Neural progenitor cell (in vitro differentiated cells): ENCODE measurements around the gene SPRED1. TPM values are rescaled to one million over a fixed set of nuclear protein-coding genes. Genes with fewer than 3 reads are reported as not detected.
A peak's percentile ranks its signal among the peaks of the same experiment; 100 is the strongest.

ENCODE experiments used
- DNase-seq: peaks from one replicate; pipeline ENCODE4 v3.0.0-alpha.2; 2016; ENCODE audit warnings: low spot score
- H2AFZ ChIP-seq: fragments of 200-600 bp; sonication (generic); replicated peaks from 2 replicates; pipeline ENCODE4 v1.6.1; 2016; ENCODE audit warnings: antibody characterized with exemption
- H3F3A ChIP-seq: fragments of 200-600 bp; sonication (generic); 2 replicates; pipeline ENCODE4 v1.6.1; 2016; ENCODE audit warnings: antibody characterized with exemption, low read depth
- H3K27ac ChIP-seq: fragments of 200-600 bp; sonication (generic); 2 replicates; pipeline ENCODE4 v1.5.1; 2016; ENCODE audit warnings: mild to moderate bottlenecking
- H3K27me3 ChIP-seq: fragments of 200-600 bp; sonication (generic); 2 replicates; pipeline ENCODE4 v1.6.1; 2016; ENCODE audit warnings: mild to moderate bottlenecking, moderate library complexity
- H3K36me3 ChIP-seq: fragments of 200-600 bp; sonication (generic); 2 replicates; pipeline ENCODE4 v1.5.1; 2016
- H3K4me1 ChIP-seq: fragments of 200-600 bp; sonication (generic); 2 replicates; pipeline ENCODE4 v1.6.1; 2016; ENCODE audit warnings: mixed run types
- H3K4me2 ChIP-seq: fragments of 200-600 bp; sonication (generic); 2 replicates; pipeline ENCODE4 v1.6.1; 2016
- H3K4me3 ChIP-seq: fragments of 200-600 bp; sonication (generic); 2 replicates; pipeline ENCODE4 v1.5.1; 2016
- H3K79me2 ChIP-seq: fragments of 200-600 bp; sonication (generic); 2 replicates; pipeline ENCODE4 v1.6.1; 2016; ENCODE audit warnings: low read depth
- H3K9ac ChIP-seq: fragments of 200-600 bp; sonication (generic); 2 replicates; pipeline ENCODE4 v1.6.1; 2016
- H3K9me3 ChIP-seq: fragments of 200-600 bp; sonication (generic); 2 replicates; pipeline ENCODE4 v1.5.1; 2016; ENCODE audit warnings: low read depth
- H4K20me1 ChIP-seq: fragments of 200-600 bp; sonication (generic); 2 replicates; pipeline ENCODE4 v1.6.1; 2016; ENCODE audit warnings: low read depth
- H3K27ac Mint-ChIP-seq: 3 replicates; pipeline ENCODE4 v1.8.0; 2021; ENCODE audit warnings: mixed read lengths
- H3K27me3 Mint-ChIP-seq: 2 replicates; pipeline ENCODE4 v1.8.0; 2022; ENCODE audit warnings: low read depth, mild to moderate bottlenecking, inconsistent platforms, moderate library complexity, mixed read lengths; ENCODE audit not compliant: insufficient read depth
- H3K36me3 Mint-ChIP-seq: 3 replicates; pipeline ENCODE4 v1.8.0; 2021; ENCODE audit warnings: mixed read lengths
- H3K4me1 Mint-ChIP-seq: 3 replicates; pipeline ENCODE4 v1.8.0; 2021; ENCODE audit warnings: mixed read lengths
- H3K4me3 Mint-ChIP-seq: 3 replicates; pipeline ENCODE4 v1.8.0; 2021; ENCODE audit warnings: mild to moderate bottlenecking, moderate library complexity, mixed read lengths
- H3K9me3 Mint-ChIP-seq: 3 replicates; pipeline ENCODE4 v1.8.0; 2020; ENCODE audit warnings: mixed read lengths
- CTCF ChIP-seq: fragments of 200-600 bp; sonication (generic); IDR thresholded peaks from 2 replicates; pipeline ENCODE4 v1.5.1; 2017; ENCODE audit warnings: antibody characterized with exemption, mild to moderate bottlenecking
- EZH2 ChIP-seq: fragments of 200-600 bp; sonication (generic); IDR thresholded peaks from 2 replicates; pipeline ENCODE4 v1.6.1; 2017; ENCODE audit warnings: antibody characterized with exemption, mild to moderate bottlenecking, moderate library complexity
- EZH2phosphoT487 ChIP-seq: fragments of 200-600 bp; sonication (generic); IDR thresholded peaks from 2 replicates; pipeline ENCODE4 v1.6.1; 2017; ENCODE audit warnings: antibody characterized with exemption
- total RNA-seq: library from RNA; depleted of rRNA; stranded (reverse); fragments of >200 nt; gene quantifications from 2 replicates; pipeline ENCODE4 v1.2.3, GENCODE V29; 2015; ENCODE audit warnings: low replicate concordance

The SPRED1 gene
- total RNA-seq, 1 donor from 2014 or later, result 49.3 TPM

- H3K4me3 ChIP-seq, result no peak overlapping the region
- no peaks in the 10 kb centered on the region for H3K79me2 ChIP-seq
- no peaks in the 10 kb centered on the region for H4K20me1 ChIP-seq
- H3K9ac ChIP-seq, result no peak overlapping the region
- H3K27me3 ChIP-seq, result no peaks in the 10 kb centered on the region
- DNase-seq, result no peak
- H3K36me3 ChIP-seq, result no peaks in the 10 kb centered on the region
- H3K27ac ChIP-seq, result no peak overlapping the region
- H3K27ac Mint-ChIP-seq, result no peak overlapping the region
- peaks cover 8% of the 10 kb centered on the region for H3K9me3 Mint-ChIP-seq
- H2AFZ ChIP-seq, result no peak overlapping the region
- H3F3A ChIP-seq, result no peaks in the 10 kb centered on the region
- H3K4me2 ChIP-seq, result no peak overlapping the region
- H3K27me3 Mint-ChIP-seq, result no peaks in the 10 kb centered on the region
- H3K4me3 Mint-ChIP-seq, result no peak overlapping the region
- H3K4me1 ChIP-seq, result no peaks in the 10 kb centered on the region
- no peak for TF ChIP-seq EZH2
- no peak for TF ChIP-seq CTCF
- no peak for TF ChIP-seq EZH2phosphoT487
- no peaks in the 10 kb centered on the region for H3K4me1 Mint-ChIP-seq
- no peaks in the 10 kb centered on the region for H3K36me3 Mint-ChIP-seq
- no peaks in the 10 kb centered on the region for H3K9me3 ChIP-seq
These were observed 148.5 kb downstream of the SPRED1 start for GRCh38 chr15:38401106-38401505.

GRCh38 chr15:38401701-38402100 is 149.1 kb downstream of the SPRED1 start:
- no peak overlapping the region for H2AFZ ChIP-seq
- no peak overlapping the region for H3K4me3 ChIP-seq
- no peak overlapping the region for H3K4me2 ChIP-seq

GRCh38 chr15:38406436-38406835 is 153.8 kb downstream of the SPRED1 start:
- H3K4me1 Mint-ChIP-seq, result no peaks in the 10 kb centered on the region
- Histone ChIP-seq H3K9ac (no peak overlapping the region), H4K20me1 (no peaks in the 10 kb centered on the region), H2AFZ (peak overlapping the region; percentile 19), H3K4me1 (no peaks in the 10 kb centered on the region), H3K4me3 (no peak overlapping the region), H3K27ac (no peak overlapping the region), H3K4me2 (no peak overlapping the region), H3K36me3 (no peaks in the 10 kb centered on the region), H3K9me3 (no peaks in the 10 kb centered on the region), H3K79me2 (no peaks in the 10 kb centered on the region), H3K27me3 (no peaks in the 10 kb centered on the region), H3F3A (no peaks in the 10 kb centered on the region)
- H3K4me3 Mint-ChIP-seq, result no peak overlapping the region
- H3K27me3 Mint-ChIP-seq, result no peaks in the 10 kb centered on the region
- no peak overlapping the region for H3K27ac Mint-ChIP-seq
- DNase-seq, result no peak
- H3K36me3 Mint-ChIP-seq, result no peaks in the 10 kb centered on the region
- TF ChIP-seq CTCF (no peak), EZH2 (no peak), EZH2phosphoT487 (no peak)
- H3K9me3 Mint-ChIP-seq, result peaks cover 8% of the 10 kb centered on the region

More at GRCh38 chr15:38401701-38402100, 149.1 kb downstream of the SPRED1 start:
- Mint-ChIP-seq H3K4me3 (no peak overlapping the region), H3K27me3 (no peaks in the 10 kb centered on the region), H3K9me3 (peaks cover 8% of the 10 kb centered on the region), H3K27ac (no peak overlapping the region), H3K4me1 (no peaks in the 10 kb centered on the region), H3K36me3 (no peaks in the 10 kb centered on the region)
- Histone ChIP-seq H3K27ac (no peak overlapping the region), H3F3A (no peaks in the 10 kb centered on the region), H3K9me3 (no peaks in the 10 kb centered on the region), H3K4me1 (no peaks in the 10 kb centered on the region), H4K20me1 (no peaks in the 10 kb centered on the region), H3K9ac (no peak overlapping the region), H3K36me3 (no peaks in the 10 kb centered on the region), H3K27me3 (no peaks in the 10 kb centered on the region), H3K79me2 (no peaks in the 10 kb centered on the region)
- no peak for DNase-seq
- TF ChIP-seq EZH2, result no peak

Other genes starting within 250 kb of the SPRED1 start
- gene FAM98B, start 201.3 kb downstream of the SPRED1 start, total RNA-seq, result 16.3 and 31.4 TPM in 2 replicates